Measurements from ENCODE around the gene CERT1.

DNA sequence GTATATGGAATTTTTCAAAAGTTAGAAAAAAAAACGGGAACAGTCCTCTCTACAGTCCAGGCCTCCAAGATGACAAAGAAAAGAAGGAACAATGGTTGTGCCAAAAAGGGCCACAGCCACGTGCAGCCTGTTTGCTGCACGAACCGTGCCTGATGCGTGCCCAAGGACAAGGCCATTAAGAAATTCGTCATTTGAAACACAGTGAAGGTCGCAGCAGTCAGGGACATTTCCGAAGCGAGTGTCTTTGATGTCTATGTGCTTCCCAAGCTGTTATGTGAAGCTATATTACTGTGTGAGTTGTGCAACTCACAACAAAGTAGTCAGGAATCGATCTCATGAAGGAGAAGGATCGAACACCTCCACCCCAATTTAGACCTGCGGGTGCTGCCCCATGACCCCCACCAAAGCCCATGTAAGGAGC is 137.0 kb downstream of the CERT1 start:
- TF ChIP-seq, protein P1, sequence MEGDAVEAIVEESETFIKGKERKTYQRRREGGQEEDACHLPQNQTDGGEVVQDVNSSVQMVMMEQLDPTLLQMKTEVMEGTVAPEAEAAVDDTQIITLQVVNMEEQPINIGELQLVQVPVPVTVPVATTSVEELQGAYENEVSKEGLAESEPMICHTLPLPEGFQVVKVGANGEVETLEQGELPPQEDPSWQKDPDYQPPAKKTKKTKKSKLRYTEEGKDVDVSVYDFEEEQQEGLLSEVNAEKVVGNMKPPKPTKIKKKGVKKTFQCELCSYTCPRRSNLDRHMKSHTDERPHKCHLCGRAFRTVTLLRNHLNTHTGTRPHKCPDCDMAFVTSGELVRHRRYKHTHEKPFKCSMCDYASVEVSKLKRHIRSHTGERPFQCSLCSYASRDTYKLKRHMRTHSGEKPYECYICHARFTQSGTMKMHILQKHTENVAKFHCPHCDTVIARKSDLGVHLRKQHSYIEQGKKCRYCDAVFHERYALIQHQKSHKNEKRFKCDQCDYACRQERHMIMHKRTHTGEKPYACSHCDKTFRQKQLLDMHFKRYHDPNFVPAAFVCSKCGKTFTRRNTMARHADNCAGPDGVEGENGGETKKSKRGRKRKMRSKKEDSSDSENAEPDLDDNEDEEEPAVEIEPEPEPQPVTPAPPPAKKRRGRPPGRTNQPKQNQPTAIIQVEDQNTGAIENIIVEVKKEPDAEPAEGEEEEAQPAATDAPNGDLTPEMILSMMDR (IDR thresholded peaks at IDR 0.05): no peak
- no peak for TF ChIP-seq POLR2A (IDR thresholded peaks at IDR 0.05)

All from prostate gland (tissue), 2 donors.